Transverse colon (tissue), 3 donors: ENCODE results near the gene TMEM239.

ENCODE experiments used
- CTCF ChIP-seq, 5 experiments: fragments of 200-600 bp in 3 of 5; fragments of 450-650 bp in 2 of 5; sonication (generic) in 3 of 5; IDR thresholded peaks; 1 replicate in 2 of 5; 2 replicates in 3 of 5; pipeline ENCODE4 v1.5.1; 2016 to 2017; ENCODE audit warnings: antibody characterized with exemption in 5 of 5, inconsistent platforms in 3 of 5, mild to moderate bottlenecking in 2 of 5, moderate library complexity in 1 of 5
- EP300 ChIP-seq: sonication (generic); formaldehyde crosslinking; IDR thresholded peaks from one replicate; pipeline ENCODE4 v1.6.1; 2017; ENCODE audit warnings: antibody characterized with exemption, low read depth
- POLR2A ChIP-seq: fragments of 450-650 bp; IDR thresholded peaks from one replicate; pipeline ENCODE4 v1.6.1; 2016; ENCODE audit warnings: antibody characterized with exemption, mild to moderate bottlenecking, moderate library complexity

DNA sequence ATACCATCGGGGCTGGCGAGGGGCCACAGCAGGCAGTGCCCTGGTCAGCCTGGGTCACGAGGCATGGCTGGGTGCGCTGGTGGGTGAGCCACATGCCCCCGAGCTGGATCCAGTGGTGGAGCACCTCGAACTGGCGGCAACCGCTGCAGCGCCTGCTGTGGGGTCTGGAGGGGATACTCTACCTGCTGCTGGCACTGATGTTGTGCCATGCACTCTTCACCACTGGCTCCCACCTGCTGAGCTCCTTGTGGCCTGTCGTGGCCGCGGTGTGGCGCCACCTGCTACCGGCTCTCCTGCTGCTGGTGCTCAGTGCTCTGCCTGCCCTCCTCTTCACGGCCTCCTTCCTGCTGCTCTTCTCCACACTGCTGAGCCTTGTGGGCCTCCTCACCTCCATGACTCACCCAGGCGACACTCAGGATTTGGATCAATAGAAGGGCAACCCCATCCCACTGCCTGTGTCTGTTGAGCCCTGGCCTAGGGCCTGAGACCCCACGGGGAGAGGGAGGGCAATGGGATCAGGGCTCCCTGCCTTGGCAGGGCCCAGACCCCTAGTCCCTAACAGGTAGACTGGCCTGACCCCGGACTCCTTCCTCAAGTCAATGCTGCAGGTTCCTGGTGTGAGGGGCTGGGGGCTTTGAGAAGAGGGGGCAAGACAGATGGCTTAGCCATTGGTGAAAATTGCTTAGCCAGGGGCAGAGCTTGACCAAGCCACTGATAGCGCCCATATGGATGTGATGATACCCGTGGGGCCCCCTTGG is 598 bp downstream of the TMEM239 start:
- TF ChIP-seq POLR2A, result no peak
- TF ChIP-seq EP300, result no peak
- no peak for TF ChIP-seq CTCF (IDR thresholded peaks at IDR 0.05)
